AG04450 (cell line): ENCODE measurements around the gene TUBA4B. TPM values are rescaled to one million over a fixed set of nuclear protein-coding genes. Genes with fewer than 3 reads are reported as not detected.
A peak's percentile ranks its signal among the peaks of the same experiment; 100 is the strongest.

Experiments
- CTCF ChIA-PET: fragments of 300-600, 350-600 bp; formaldehyde crosslinking; extraction: SDS; loops from one replicate; lab custom pipeline; 2022; ENCODE audit warnings: antibody characterized with exemption, inconsistent platforms; lab: Charles Lee
- POLR2A ChIA-PET: fragments of 350-600 bp; formaldehyde crosslinking; extraction: SDS; loops from one replicate; lab custom pipeline; 2021; ENCODE audit warnings: antibody characterized with exemption, inconsistent platforms; lab: Yijun Ruan, JAX
- DNase-seq: peaks from one replicate; pipeline ENCODE4 v3.0.0-alpha.2; 2011; ENCODE audit warnings: low read depth, low spot score
- H3K27ac ChIP-seq: one replicate; pipeline ENCODE4 v1.5.1; 2012; ENCODE audit warnings: low read depth, low read length, control low read depth
- H3K27me3 ChIP-seq: one replicate; pipeline ENCODE4 v1.6.0; 2012; ENCODE audit warnings: low read length; ENCODE audit not compliant: control insufficient read depth, insufficient read depth
- H3K4me3 ChIP-seq: 2 replicates; pipeline ENCODE4 v1.5.1; 2011; ENCODE audit warnings: mild to moderate bottlenecking, low read depth, low read length, control low read depth
- H3K9me3 ChIP-seq: 2 replicates; pipeline ENCODE4 v1.5.1; 2012; ENCODE audit warnings: low read length; ENCODE audit not compliant: control insufficient read depth, insufficient read depth
- polyA plus RNA-seq: library from polyadenylated mRNA; depleted of rRNA; stranded (reverse); fragments of >200 nt; gene quantifications from 2 replicates; pipeline ENCODE4 v1.2.3, GENCODE V29; 2011
- TF ChIP-seq, protein P1 (sequence below): IDR thresholded peaks from 2 replicates; pipeline ENCODE4 v1.5.1; 2011; ENCODE audit warnings: low read depth, low read length, control low read depth, inconsistent platforms

The TUBA4B gene
- polyA plus RNA-seq, 1 experiment, result not detected

DNA sequence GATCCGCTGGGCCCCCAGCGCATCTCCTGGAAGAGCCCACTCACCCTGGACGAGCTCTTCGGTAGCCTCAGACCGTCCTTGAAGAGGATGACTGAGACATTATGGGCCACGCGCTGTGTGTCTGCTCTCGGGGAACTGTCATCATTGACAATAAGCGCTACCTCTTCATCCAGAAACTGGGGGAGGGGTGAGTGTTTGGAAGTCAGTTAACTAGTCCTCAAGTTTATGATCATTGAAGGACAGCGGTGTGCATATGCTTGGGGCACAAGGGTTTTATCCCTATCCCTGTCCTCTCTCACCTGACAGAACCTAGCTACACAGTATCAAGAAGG lies 7.2 kb upstream of the TUBA4B start:
- POLR2A ChIA-PET, result interaction anchor here (1.4 to 2.3 kb wide), 2 partner anchors 33 to 39 kb away, joined by 8 to 11 read pairs; partner anchors contain the start of genes DNAJB2 and ZFAND2B
- peak overlapping the region; percentile 97 for H3K4me3 ChIP-seq
- peak overlapping the region; percentile 70 for H3K27ac ChIP-seq
- CTCF ChIA-PET, result interaction anchor here (0.6 to 3.0 kb wide), 6 partner anchors 32 to 296 kb away, joined by 3 to 24 read pairs (median 6); partner anchors contain the start of gene DNAJB2
- no peaks in the 10 kb centered on the region; the same call in 1 of the 2 replicates for H3K9me3 ChIP-seq
- H3K27me3 ChIP-seq, result no peaks in the 10 kb centered on the region
- TF ChIP-seq, protein P1, sequence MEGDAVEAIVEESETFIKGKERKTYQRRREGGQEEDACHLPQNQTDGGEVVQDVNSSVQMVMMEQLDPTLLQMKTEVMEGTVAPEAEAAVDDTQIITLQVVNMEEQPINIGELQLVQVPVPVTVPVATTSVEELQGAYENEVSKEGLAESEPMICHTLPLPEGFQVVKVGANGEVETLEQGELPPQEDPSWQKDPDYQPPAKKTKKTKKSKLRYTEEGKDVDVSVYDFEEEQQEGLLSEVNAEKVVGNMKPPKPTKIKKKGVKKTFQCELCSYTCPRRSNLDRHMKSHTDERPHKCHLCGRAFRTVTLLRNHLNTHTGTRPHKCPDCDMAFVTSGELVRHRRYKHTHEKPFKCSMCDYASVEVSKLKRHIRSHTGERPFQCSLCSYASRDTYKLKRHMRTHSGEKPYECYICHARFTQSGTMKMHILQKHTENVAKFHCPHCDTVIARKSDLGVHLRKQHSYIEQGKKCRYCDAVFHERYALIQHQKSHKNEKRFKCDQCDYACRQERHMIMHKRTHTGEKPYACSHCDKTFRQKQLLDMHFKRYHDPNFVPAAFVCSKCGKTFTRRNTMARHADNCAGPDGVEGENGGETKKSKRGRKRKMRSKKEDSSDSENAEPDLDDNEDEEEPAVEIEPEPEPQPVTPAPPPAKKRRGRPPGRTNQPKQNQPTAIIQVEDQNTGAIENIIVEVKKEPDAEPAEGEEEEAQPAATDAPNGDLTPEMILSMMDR, result no peak
- no peak for DNase-seq

DNA sequence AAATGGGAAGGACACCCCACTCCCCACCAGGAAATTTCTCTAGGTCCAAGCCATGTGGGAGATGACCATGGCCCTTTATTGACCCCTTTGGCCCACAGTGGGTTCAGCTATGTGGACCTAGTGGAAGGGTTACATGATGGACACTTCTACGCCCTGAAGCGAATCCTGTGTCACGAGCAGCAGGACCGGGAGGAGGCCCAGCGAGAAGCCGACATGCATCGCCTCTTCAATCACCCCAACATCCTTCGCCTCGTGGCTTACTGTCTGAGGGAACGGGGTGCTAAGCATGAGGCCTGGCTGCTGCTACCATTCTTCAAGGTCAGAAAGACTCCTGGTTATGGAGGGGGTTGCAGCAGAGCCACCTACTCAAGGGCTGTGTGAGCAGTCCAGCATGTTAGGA lies 6.5 kb upstream of the TUBA4B start:
- TF ChIP-seq, protein P1, result no peak
- ChIA-PET CTCF (interaction anchor here (1.2 to 3.0 kb wide), 4 partner anchors 31 to 157 kb away, joined by 3 to 24 read pairs (median 14); partner anchors contain the start of gene DNAJB2), POLR2A (interaction anchor here (2.3 kb wide), 1 partner anchor 32 kb away, joined by 11 read pairs; the partner anchor contains the start of gene DNAJB2)
- H3K4me3 ChIP-seq, result no peak overlapping the region
- no peaks in the 10 kb centered on the region; the same call in 1 of the 2 replicates for H3K9me3 ChIP-seq
- H3K27ac ChIP-seq, result no peak overlapping the region
- no peak for DNase-seq
- no peaks in the 10 kb centered on the region for H3K27me3 ChIP-seq

DNA sequence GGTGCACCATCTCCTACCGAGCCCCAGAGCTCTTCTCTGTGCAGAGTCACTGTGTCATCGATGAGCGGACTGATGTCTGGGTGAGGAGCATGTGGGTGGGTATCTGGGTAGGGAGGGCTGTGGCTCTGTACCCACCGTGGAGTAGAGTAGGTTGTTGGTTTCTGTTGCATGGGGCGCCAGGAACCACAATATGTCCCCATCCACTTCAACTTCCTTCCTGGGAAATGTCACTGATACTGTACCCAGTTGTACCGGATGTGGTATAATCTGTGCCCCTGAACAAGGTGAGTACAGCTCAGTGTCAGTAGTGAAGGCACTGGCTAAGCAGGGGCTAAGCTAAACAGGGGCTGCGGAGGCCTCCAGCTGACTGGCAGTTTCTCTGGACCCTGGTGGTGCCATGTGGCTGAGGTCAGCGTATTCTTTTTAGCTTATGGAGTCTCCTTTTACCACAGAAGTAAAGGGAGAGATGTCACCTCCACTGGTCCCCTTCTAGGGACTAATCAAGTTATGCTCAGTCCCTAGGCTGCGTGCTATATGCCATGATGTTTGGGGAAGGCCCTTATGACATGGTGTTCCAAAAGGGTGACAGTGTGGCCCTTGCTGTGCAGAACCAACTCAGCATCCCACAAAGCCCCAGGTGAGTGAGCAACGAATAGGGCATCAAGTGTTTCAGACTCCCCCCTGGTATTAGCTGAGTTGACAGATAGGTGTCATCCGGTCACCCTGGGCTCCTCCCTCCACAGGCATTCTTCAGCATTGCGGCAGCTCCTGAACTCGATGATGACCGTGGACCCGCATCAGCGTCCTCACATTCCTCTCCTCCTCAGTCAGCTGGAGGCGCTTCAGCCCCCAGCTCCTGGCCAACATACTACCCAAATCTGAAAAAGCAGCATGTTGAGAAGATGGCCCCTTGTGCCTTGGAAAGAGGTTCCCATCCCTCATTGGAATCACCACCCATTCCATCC lies 5.1 kb upstream of the TUBA4B start:
- peak overlapping the region; percentile 90 for H3K27ac ChIP-seq
- H3K4me3 ChIP-seq, result no peak overlapping the region
- no peak for DNase-seq
- TF ChIP-seq, protein P1, result no peak
- no peaks in the 10 kb centered on the region for H3K27me3 ChIP-seq
- POLR2A ChIA-PET, result interaction anchor here (0.6 kb wide), 1 partner anchor 40 kb away, joined by 3 read pairs; no protein-coding TSS in a partner anchor
- no peaks in the 10 kb centered on the region; the same call in 1 of the 2 replicates for H3K9me3 ChIP-seq
- CTCF ChIA-PET, result interaction anchor here (1.3 to 3.5 kb wide), 5 partner anchors 26 to 128 kb away, joined by 5 to 24 read pairs (median 7); partner anchors contain the start of gene DNAJB2

GRCh38 chr2:219248845-219249202 lies 4.2 kb upstream of the TUBA4B start:
- CTCF ChIA-PET, result interaction anchor here (1.5 to 3.5 kb wide), 4 partner anchors 25 to 47 kb away, joined by 5 to 24 read pairs (median 15); partner anchors contain the start of gene DNAJB2
- Histone ChIP-seq H3K27me3 (no peaks in the 10 kb centered on the region), H3K27ac (peak overlapping the region; percentile 90), H3K9me3 (no peaks in the 10 kb centered on the region; the same call in 1 of the 2 replicates), H3K4me3 (no peak overlapping the region)
- POLR2A ChIA-PET, result interaction anchor here (0.8 to 1.6 kb wide), 2 partner anchors 30 to 43 kb away, joined by 3 to 9 read pairs; partner anchors contain the start of gene ABCB6
- DNase-seq, result no peak
- TF ChIP-seq, protein P1, result no peak
